Calu3 (cell line): ENCODE data around the gene P2RY13. TPM values are rescaled to one million over a fixed set of nuclear protein-coding genes. Genes with fewer than 3 reads are reported as not detected.

Experiments used
- BruUV-seq: library from RNA; stranded (reverse); fragments of 400-500 nt; replicated peaks from 2 replicates; lab custom pipeline; 2021; lab: Mats Ljungman, UMichigan
- CTCF ChIA-PET: fragments of 300-600 bp; sonication (Branson Sonifier 250); formaldehyde crosslinking; loops from one replicate; lab custom pipeline; 2022; ENCODE audit warnings: antibody characterized with exemption; lab: Charles Lee
- DNase-seq: peaks from one replicate; pipeline ENCODE4 v3.0.0; 2022
- H3K27ac Mint-ChIP-seq: one replicate; pipeline ENCODE4 v1.8.0; 2022; ENCODE audit warnings: mixed read lengths; ENCODE audit not compliant: unreplicated experiment
- H3K27me3 Mint-ChIP-seq: one replicate; pipeline ENCODE4 v1.8.0; 2022; ENCODE audit warnings: mixed read lengths; ENCODE audit not compliant: unreplicated experiment
- H3K36me3 Mint-ChIP-seq: one replicate; pipeline ENCODE4 v1.8.0; 2022; ENCODE audit warnings: mild to moderate bottlenecking, moderate library complexity, mixed read lengths; ENCODE audit not compliant: insufficient read depth, unreplicated experiment
- H3K4me1 Mint-ChIP-seq: one replicate; pipeline ENCODE4 v1.8.0; 2022; ENCODE audit warnings: mild to moderate bottlenecking, low read depth, mixed read lengths; ENCODE audit not compliant: unreplicated experiment
- H3K4me3 Mint-ChIP-seq: one replicate; pipeline ENCODE4 v1.8.0; 2022; ENCODE audit warnings: mild to moderate bottlenecking, low read depth, moderate library complexity, mixed read lengths; ENCODE audit not compliant: unreplicated experiment
- H3K9me3 Mint-ChIP-seq: one replicate; pipeline ENCODE4 v1.8.0; 2022; ENCODE audit warnings: low read depth, mixed read lengths; ENCODE audit not compliant: unreplicated experiment
- CTCF ChIP-seq: fragments of 200-600 bp; IDR thresholded peaks from one replicate; pipeline ENCODE4 v1.8.0; 2022; ENCODE audit warnings: antibody characterized with exemption; ENCODE audit not compliant: unreplicated experiment
- intact Hi-C: fragments of 100-400 bp; cut with micrococcal nuclease; formaldehyde crosslinking; loops from one replicate; pipeline ENCODE4 v1.10.0; 2022; ENCODE audit not compliant: unreplicated experiment
- total RNA-seq: library from RNA; stranded (reverse); gene quantifications from 2 replicates; pipeline ENCODE4 v1.2.3, GENCODE V29; 2022

P2RY13 gene
- total RNA-seq, 1 experiment from 2014 or later: not detected

GRCh38 chr3:151283907-151284461 lies 45.4 kb downstream of the P2RY13 start:
- intact Hi-C loops: loop anchor here (1.0 to 5.0 kb wide), 3 partner anchors 57 to 116 kb away; no protein-coding TSS in a partner anchor
- DNase-seq: no peak
- H3K4me3 Mint-ChIP-seq: no peak overlapping the region
- no peaks in the 10 kb centered on the region for H3K27me3 Mint-ChIP-seq
- H3K9me3 Mint-ChIP-seq: no peaks in the 10 kb centered on the region
- no peaks in the 10 kb centered on the region for H3K36me3 Mint-ChIP-seq
- H3K27ac Mint-ChIP-seq: no peak overlapping the region
- no peak for TF ChIP-seq CTCF
- H3K4me1 Mint-ChIP-seq: no peaks in the 10 kb centered on the region
- no TSS peak for BruUV-seq
- CTCF ChIA-PET: interaction anchor here (0.8 to 1.6 kb wide), 2 partner anchors 56 to 116 kb away, joined by 3 read pairs; no protein-coding TSS in a partner anchor

DNA sequence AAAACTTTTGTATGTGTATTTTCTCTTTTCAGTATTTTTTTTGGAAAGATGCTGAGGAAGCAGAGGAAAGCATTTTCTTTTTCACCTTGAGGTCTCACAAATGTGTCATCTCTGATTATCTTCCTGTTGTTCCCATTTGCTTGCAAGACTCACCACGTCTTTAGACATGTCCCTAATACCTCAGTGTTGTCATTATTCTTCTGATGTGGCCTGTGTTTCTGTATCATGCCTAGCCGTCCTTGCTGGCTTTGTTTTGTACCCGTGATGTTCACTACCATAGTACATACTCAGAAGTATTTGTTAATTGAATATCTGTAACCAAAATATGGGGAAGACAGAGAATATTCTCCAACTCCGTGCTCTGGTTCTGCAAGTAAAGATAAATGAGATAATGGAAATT lies 46.0 kb downstream of the P2RY13 start:
- Mint-ChIP-seq H3K27ac (no peak overlapping the region), H3K27me3 (no peaks in the 10 kb centered on the region), H3K9me3 (no peaks in the 10 kb centered on the region), H3K4me1 (no peaks in the 10 kb centered on the region), H3K36me3 (no peaks in the 10 kb centered on the region), H3K4me3 (no peak overlapping the region)
- CTCF ChIA-PET: no interaction called here
- no peak for TF ChIP-seq CTCF
- DNase-seq: no peak
- intact Hi-C loops: loop anchor here (1.0 to 5.0 kb wide), 3 partner anchors 56 to 115 kb away; no protein-coding TSS in a partner anchor
- BruUV-seq: no TSS peak

DNA sequence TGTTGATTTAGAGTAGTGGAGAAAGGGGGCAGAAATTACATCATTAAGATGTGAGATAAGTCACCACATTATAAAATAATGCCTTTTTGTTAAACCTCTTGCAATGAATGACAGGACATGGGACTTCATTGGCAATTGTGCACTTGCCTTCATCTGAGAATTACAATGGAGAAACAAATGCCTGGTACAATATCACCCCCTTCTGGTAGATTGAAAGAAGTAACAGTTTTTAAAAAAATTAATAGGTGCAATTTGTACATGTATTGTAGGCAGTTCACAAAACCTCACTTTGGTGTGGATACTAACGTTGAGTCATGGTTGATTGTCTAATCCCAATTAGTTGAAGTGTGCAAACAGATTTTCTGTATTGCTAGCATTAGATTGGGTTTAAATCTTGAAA lies 46.4 kb downstream of the P2RY13 start:
- TF ChIP-seq CTCF: peak; percentile 73
- no peaks in the 10 kb centered on the region for H3K27me3 Mint-ChIP-seq
- no TSS peak for BruUV-seq
- DNase-seq: no peak
- H3K4me1 Mint-ChIP-seq: no peaks in the 10 kb centered on the region
- H3K4me3 Mint-ChIP-seq: no peak overlapping the region
- CTCF ChIA-PET: interaction anchor here (0.8 kb wide), 2 partner anchors 54 to 115 kb away, joined by 3 to 4 read pairs; no protein-coding TSS in a partner anchor
- no peaks in the 10 kb centered on the region for H3K9me3 Mint-ChIP-seq
- intact Hi-C loops: loop anchor here (1.0 to 5.0 kb wide), 3 partner anchors 56 to 115 kb away; no protein-coding TSS in a partner anchor
- no peak overlapping the region for H3K27ac Mint-ChIP-seq
- H3K36me3 Mint-ChIP-seq: no peaks in the 10 kb centered on the region

- no peaks in the 10 kb centered on the region for H3K27me3 Mint-ChIP-seq
- TF ChIP-seq CTCF: no peak
- intact Hi-C loops: loop anchor here (5.0 kb wide), 1 partner anchor 69 kb away; no protein-coding TSS in a partner anchor
- DNase-seq: no peak
- no peaks in the 10 kb centered on the region for H3K4me1 Mint-ChIP-seq
- no peaks in the 10 kb centered on the region for H3K9me3 Mint-ChIP-seq
- no TSS peak for BruUV-seq
- H3K36me3 Mint-ChIP-seq: no peaks in the 10 kb centered on the region
- no peak overlapping the region for H3K4me3 Mint-ChIP-seq
- CTCF ChIA-PET: interaction anchor here (0.6 to 1.8 kb wide), 4 partner anchors 53 to 114 kb away, joined by 3 to 7 read pairs (median 4); no protein-coding TSS in a partner anchor
- no peak overlapping the region for H3K27ac Mint-ChIP-seq
These were observed 47.6 kb downstream of the P2RY13 start for GRCh38 chr3:151281671-151282324.
